Thymus (tissue), 11 donors: ENCODE results near the gene B4GALNT1. TPM values are rescaled to one million over a fixed set of nuclear protein-coding genes. Genes with fewer than 3 reads are reported as not detected.
"Not testable (repeated sequence)": the region's sequence is repeated elsewhere in the genome, so short reads cannot be mapped to it uniquely, and the experiment has no call there.

ENCODE experiments used
- DNase-seq, 9 donors: peaks; one replicate each; pipeline ENCODE4 v3.0.0-alpha.2; 2013; ENCODE audit warnings: low spot score in 9 of 9, low read depth in 6 of 9, missing footprints in 1 of 9
- H3K27ac ChIP-seq, 2 donors: one replicate each; pipeline ENCODE4 v1.5.1; 2013; ENCODE audit warnings: control low read depth in 1 of 2, low read depth in 1 of 2, low read length in 1 of 2, mild to moderate bottlenecking in 1 of 2, moderate library complexity in 1 of 2
- H3K27me3 ChIP-seq, 2 donors: one replicate each; pipeline ENCODE4 v1.5.1; 2013; ENCODE audit warnings: low read length in 1 of 2; ENCODE audit not compliant: control insufficient read depth in 2 of 2, insufficient read depth in 1 of 2
- H3K36me3 ChIP-seq, 2 donors: one replicate each; pipeline ENCODE4 v1.5.1; 2013; ENCODE audit warnings: low read length in 1 of 2, mild to moderate bottlenecking in 1 of 2, moderate library complexity in 1 of 2; ENCODE audit not compliant: control insufficient read depth in 2 of 2, insufficient read depth in 2 of 2
- H3K4me1 ChIP-seq, 2 donors: one replicate each; pipeline ENCODE4 v1.5.1; 2013; ENCODE audit warnings: low read length in 2 of 2; ENCODE audit not compliant: control insufficient read depth in 2 of 2, insufficient read depth in 2 of 2
- H3K4me3 ChIP-seq, 2 donors: one replicate each; pipeline ENCODE4 v1.5.1; 2013; ENCODE audit warnings: low read length in 2 of 2, control low read depth in 1 of 2, mild to moderate bottlenecking in 1 of 2
- H3K9me3 ChIP-seq, 2 donors: one replicate each; pipeline ENCODE4 v1.5.1; 2013; ENCODE audit warnings: low read length in 1 of 2, mild to moderate bottlenecking in 1 of 2; ENCODE audit not compliant: control insufficient read depth in 2 of 2, insufficient read depth in 1 of 2
- WGBS: extraction: QIAGEN DNeasy Blood & Tissue Kit; methylation state at CpG from one replicate; pipeline ENCODE4 v1.1.7; 2013; 5-methylcytosine and 5-hydroxymethylcytosine counted together
- polyA plus RNA-seq: library from polyadenylated mRNA; stranded (reverse); fragments of 200-250 nt; gene quantifications from one replicate; pipeline ENCODE4 v1.2.3, GENCODE V29; 2013
- total RNA-seq: library from RNA; stranded (reverse); fragments of 120-200 nt; gene quantifications from one replicate; pipeline ENCODE4 v1.2.4, GENCODE V29; 2013
- donor health status: healthy.

The B4GALNT1 gene
- total and polyA plus RNA-seq, 2 donors = 0.57 to 1.3 TPM

DNA sequence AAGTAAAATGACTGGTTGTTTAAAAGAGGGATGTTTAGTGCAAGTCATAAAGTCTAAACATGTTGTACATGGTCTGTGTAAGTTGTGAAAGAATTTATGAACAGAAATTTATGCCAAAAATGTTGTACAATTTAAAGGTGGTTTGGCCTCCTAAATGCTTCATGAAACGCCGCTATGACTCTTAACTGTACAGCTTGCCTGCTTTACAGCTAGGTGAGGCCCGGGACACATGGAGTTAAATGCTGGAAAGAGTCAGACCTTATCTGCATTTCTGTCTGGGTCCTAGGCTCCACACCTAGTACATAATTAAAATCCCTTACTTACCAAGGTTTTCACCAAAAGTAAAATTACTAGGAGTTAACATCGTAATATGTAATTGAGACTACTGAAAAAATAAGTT, 28.4 kb upstream of the B4GALNT1 start:
- Histone ChIP-seq H3K4me3 (no peak overlapping the region), H3K9me3 (peaks cover 0 to 11% of the 10 kb centered on the region in 2 donors), H3K27ac (no peak overlapping the region), H3K27me3 (no peaks in the 10 kb centered on the region), H3K4me1 (no peaks in the 10 kb centered on the region), H3K36me3 (no peaks in the 10 kb centered on the region)
- 95% methylated on average over 4 of the region's 4 CpGs for WGBS
- DNase-seq = no peak

DNA sequence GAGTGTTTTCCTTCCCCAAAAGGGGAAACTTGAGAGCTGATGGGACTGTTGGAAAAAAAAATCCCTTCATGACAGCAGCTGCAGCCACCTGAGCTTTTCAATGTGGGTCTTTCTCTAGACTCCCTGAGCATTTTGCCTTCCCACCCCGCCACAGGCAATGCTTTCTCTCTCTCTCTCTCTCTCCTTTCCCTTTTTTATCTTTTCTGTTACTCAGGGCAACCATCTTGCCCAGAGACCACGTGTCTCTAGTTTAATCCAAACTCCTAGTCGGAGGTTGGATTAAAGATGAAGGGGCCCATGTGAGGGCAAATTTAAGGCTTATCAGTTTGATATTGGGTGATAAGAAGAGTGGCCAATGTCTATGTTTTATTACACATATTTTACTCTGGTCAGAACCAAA, 25.9 kb upstream of the B4GALNT1 start:
- no peak overlapping the region for H3K4me3 ChIP-seq
- no peak for DNase-seq
- 73% methylated on average over 3 of the region's 3 CpGs for WGBS
- H3K27me3 ChIP-seq = no peaks in the 10 kb centered on the region
- H3K9me3 ChIP-seq = peaks cover 2 to 10% of the 10 kb centered on the region in 2 donors
- no peaks in the 10 kb centered on the region for H3K4me1 ChIP-seq
- no peak overlapping the region for H3K27ac ChIP-seq
- H3K36me3 ChIP-seq = no peaks in the 10 kb centered on the region

DNA sequence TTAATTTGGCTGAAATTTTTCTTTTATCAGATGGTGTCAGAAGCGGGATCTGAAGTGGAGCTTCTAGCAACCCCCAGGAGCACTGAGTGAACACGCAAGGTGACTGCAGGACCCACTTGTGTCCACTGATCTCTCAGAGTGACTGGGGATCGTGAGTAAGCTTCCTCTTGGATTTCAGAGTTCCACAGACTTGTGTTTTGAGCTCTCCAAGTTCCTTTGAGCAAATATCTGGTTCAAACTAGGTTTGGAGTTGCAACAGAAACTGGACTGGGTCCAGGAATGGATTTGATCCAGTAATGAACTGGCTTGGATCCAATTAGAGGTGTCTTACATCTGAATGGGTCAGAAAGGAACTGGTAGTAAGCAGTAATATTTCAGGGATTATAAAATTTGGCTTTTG, 24.7 kb upstream of the B4GALNT1 start:
- no peaks in the 10 kb centered on the region for H3K36me3 ChIP-seq
- no peak overlapping the region for H3K27ac ChIP-seq
- WGBS = 81% methylated on average over 3 of the region's 3 CpGs

DNA sequence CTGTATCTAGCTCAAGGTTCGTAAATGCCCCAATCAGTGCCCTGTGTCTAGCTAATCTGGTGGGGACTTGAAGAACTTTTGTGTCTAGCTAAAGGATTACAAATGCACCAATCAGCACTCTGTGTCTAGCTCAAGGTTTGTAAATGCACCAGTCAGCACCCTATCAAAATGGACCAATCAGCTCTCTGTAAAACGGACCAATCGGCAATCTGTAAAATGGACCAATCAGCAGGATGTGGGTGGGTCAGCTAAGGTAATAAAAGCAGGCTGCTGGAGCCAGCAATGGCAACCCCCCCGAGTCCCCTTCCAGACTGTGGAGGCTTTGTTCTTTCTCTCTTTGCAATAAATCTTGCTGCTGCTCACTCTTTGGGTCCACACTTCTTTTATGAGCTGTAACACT, 23.4 kb upstream of the B4GALNT1 start:
- H3K4me1 ChIP-seq, H3K36me3 ChIP-seq, DNase-seq, H3K4me3 ChIP-seq, H3K27ac ChIP-seq, H3K9me3 ChIP-seq, H3K27me3 ChIP-seq: not testable (repeated sequence)
- WGBS = 95% methylated on average over 4 of the region's 4 CpGs

More for the DNA sequence above, 24.7 kb upstream of the B4GALNT1 start:
- Histone ChIP-seq H3K9me3 (peaks cover 2 to 10% of the 10 kb centered on the region in 2 donors), H3K4me3 (no peak overlapping the region), H3K27me3 (no peaks in the 10 kb centered on the region), H3K4me1 (no peaks in the 10 kb centered on the region)
- DNase-seq = no peak

DNA sequence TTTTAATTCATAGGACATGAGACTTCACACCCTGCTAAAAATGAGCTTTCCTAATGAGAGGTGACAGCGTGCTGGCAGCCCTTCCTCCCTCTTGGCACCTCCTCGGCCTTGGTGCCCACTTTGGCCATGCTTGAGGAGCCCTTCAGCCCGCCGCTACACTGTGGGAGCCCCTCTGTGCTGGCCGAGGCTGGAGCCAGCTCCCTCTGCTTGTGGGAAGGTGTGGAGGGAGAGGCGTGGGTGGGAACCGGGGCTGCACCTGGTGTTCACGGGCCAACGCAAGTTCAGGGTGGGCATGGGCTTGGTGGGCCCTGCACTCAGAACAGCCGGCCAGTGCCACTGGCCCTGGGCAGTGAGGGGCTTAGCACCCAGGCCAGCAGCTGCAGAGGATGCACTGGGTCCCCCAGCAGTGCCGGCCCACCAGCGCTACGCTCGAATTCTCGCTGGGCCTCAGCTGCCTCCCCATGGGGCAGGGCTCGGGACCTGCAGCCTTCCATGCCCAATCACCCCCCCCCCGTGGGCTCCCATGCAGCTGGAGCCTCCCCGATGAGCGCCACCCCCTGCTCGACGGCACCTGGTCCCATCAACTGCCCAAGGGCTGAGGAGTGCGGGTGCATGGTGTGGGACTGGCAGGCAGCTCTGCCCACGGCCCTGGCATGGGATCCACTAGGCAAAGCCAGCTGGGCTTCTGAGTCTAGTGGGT, 22.7 kb upstream of the B4GALNT1 start:
- 88% methylated on average over 23 of the region's 23 CpGs for WGBS
- no peak overlapping the region for H3K4me3 ChIP-seq
- DNase-seq = no peak

DNA sequence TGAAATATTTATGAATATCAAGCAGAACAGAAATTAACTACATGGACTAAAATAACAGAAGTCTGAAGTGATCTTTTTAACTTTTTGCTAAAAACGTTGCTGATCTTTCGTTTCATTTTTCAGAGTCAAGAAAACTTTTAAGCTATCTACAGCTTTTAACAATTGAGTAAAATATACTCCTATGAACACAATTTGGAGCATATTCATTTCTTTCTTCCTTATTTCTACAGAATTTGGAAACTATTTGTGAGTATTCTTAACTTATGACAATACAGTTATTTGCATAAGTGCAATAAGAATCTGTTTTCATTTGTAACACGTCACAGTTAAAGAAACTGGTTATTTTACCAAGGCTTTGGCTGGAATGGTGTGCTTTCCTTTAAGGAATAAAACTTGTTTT, 21.0 kb upstream of the B4GALNT1 start:
- Histone ChIP-seq H3K9me3 (peaks cover 2 to 7% of the 10 kb centered on the region in 2 donors), H3K27me3 (no peaks in the 10 kb centered on the region), H3K27ac (no peak overlapping the region), H3K4me1 (no peaks in the 10 kb centered on the region), H3K4me3 (no peak overlapping the region), H3K36me3 (no peaks in the 10 kb centered on the region)
- no peak for DNase-seq
- WGBS = 76% methylated on average over 3 of the region's 3 CpGs

More for the DNA sequence above, 22.7 kb upstream of the B4GALNT1 start:
- Histone ChIP-seq H3K36me3 (no peaks in the 10 kb centered on the region), H3K27me3 (no peaks in the 10 kb centered on the region), H3K27ac (no peak overlapping the region), H3K4me1 (no peaks in the 10 kb centered on the region), H3K9me3 (peaks cover 2 to 7% of the 10 kb centered on the region in 2 donors)

DNA sequence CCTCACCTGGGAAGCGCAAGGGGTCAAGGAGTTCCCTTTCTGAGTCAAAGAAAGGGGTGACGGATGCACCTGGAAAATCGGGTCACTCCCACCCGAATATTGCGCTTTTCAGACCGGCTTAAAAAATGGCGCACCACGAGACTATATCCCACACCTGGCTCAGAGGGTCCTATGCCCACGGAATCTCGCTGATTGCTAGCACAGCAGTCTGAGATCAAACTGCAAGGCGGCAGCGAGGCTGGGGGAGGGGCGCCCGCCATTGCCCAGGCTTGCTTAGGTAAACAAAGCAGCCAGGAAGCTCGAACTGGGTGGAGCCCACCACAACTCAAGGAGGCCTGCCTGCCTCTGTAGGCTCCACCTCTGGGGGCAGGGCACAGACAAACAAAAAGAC, 13.7 kb upstream of the B4GALNT1 start:
- not testable (repeated sequence) for DNase-seq, H3K4me3 ChIP-seq, H3K36me3 ChIP-seq, H3K9me3 ChIP-seq, H3K27ac ChIP-seq, H3K4me1 ChIP-seq, H3K27me3 ChIP-seq
- WGBS = 100% methylated on average over 10 of the region's 15 CpGs

DNA sequence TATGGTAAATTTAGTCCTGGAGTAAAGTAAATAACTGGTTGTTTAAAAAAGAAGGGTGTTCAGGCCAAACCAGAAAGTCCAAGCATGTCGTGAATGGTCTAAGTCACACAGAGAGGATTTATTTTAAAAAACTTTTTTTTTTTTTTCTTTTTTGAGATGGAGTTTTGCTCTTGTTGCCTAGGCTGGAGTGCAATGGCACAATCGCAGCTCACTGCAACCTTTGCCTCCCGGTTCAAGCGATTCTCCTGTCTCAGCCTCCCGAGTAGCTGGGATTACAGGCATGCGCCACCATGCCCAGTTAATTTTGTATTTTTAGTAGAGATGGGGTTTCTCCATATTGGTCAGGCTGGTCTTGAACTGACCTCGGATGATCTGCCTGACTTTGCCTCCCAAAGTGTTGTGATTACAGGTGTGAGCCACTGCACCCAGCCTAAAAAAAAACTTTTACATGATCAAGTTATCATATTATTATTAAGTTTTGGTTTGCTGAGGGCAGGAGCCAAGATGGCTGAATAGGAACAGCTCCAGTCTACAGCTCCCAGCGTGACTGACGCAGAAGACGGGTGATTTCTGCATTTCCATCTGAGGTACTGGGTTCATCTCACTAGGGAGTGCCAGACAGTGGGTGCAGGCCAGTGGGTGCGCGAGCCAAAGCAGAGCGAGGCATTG, 13.1 kb upstream of the B4GALNT1 start:
- not testable (repeated sequence) for H3K36me3 ChIP-seq, H3K4me3 ChIP-seq, H3K9me3 ChIP-seq, DNase-seq, H3K27ac ChIP-seq, H3K27me3 ChIP-seq, H3K4me1 ChIP-seq
- WGBS = 83% methylated on average over 13 of the region's 13 CpGs

DNA sequence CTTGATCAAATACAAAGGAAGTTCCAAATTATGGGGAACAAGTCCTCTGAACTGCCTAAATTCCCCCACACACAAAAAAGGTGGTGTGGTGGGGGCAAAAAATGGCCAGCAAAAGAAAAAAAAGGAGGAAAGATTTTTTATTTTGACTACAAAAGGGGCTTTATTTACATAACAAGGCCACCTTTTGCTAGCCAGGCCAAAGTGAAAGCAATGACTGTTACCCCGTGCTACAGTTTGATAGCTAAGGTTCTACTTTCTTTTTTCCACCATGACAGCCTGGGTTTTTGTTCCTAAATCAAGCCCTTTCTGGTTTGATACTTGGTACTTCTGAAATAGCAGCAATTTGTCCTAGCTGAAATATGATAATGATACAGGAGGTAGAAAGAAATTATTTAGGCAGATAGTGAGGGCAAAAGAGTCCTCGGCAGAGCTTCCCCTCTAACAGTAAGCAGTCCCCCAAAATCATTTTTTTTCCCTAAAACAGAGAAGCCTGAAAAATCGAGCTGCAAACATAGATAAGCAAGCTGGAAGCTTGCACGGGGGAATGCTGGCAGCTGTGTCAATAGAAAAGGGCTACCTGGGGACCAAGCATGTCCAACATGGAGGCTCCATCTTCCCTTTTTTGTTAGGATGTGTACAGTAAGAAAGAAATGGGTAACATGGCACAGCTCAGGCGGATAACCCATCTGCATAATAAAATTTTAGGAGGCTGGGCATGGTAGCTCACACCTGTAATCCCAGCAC, 8.9 kb upstream of the B4GALNT1 start:
- H3K9me3 ChIP-seq = peaks cover 0 to 6% of the 10 kb centered on the region in 2 donors
- no peak overlapping the region for H3K4me3 ChIP-seq
- peaks cover 6 to 30% of the 10 kb centered on the region in 2 donors for H3K27me3 ChIP-seq
- 72% methylated on average over 5 of the region's 5 CpGs for whole genome bisulfite sequencing
- no peak overlapping the region for H3K27ac ChIP-seq
- no peak for DNase-seq
- H3K36me3 ChIP-seq = no peaks in the 10 kb centered on the region
- H3K4me1 ChIP-seq = no peaks in the 10 kb centered on the region
